MCF 10A (cell line): ENCODE results near the gene RERE. TPM values are rescaled to one million over a fixed set of nuclear protein-coding genes. Genes with fewer than 3 reads are reported as not detected.

ENCODE experiments used
- BruUV-seq: library from RNA; stranded (reverse); fragments of 400-500 nt; replicated peaks from 2 replicates; lab custom pipeline; 2021; lab: Mats Ljungman, UMichigan
- CTCF ChIA-PET: fragments of 300-600 bp; sonication (Branson Sonifier 250); formaldehyde crosslinking; extraction: SDS; loops from one replicate; lab custom pipeline; 2021; ENCODE audit warnings: antibody characterized with exemption, inconsistent platforms; lab: Yijun Ruan, JAX
- POLR2A ChIA-PET: fragments of 300-600, 350-650 bp; sonication (Branson Sonifier 250); formaldehyde crosslinking; extraction: SDS; loops from one replicate; lab custom pipeline; 2020; ENCODE audit warnings: antibody characterized with exemption, inconsistent platforms; lab: Yijun Ruan, JAX
- DNase-seq: peaks from one replicate; pipeline ENCODE4 v3.0.0-alpha.2; 2018; ENCODE audit not compliant: unreplicated experiment
- H3K27ac Mint-ChIP-seq: one replicate; pipeline ENCODE4 v1.8.0; 2022; ENCODE audit warnings: mild to moderate bottlenecking, low read depth, mixed read lengths; ENCODE audit not compliant: unreplicated experiment
- H3K27me3 Mint-ChIP-seq: one replicate; pipeline ENCODE4 v1.8.0; 2022; ENCODE audit warnings: mixed read lengths; ENCODE audit not compliant: insufficient read depth, unreplicated experiment
- H3K36me3 Mint-ChIP-seq: one replicate; pipeline ENCODE4 v1.8.0; 2022; ENCODE audit warnings: mild to moderate bottlenecking, moderate library complexity, mixed read lengths; ENCODE audit not compliant: insufficient read depth, unreplicated experiment
- H3K4me1 Mint-ChIP-seq: one replicate; pipeline ENCODE4 v1.8.0; 2022; ENCODE audit warnings: mixed read lengths; ENCODE audit not compliant: insufficient read depth, unreplicated experiment
- H3K4me3 Mint-ChIP-seq: one replicate; pipeline ENCODE4 v1.8.0; 2022; ENCODE audit warnings: mild to moderate bottlenecking, moderate library complexity, mixed read lengths; ENCODE audit not compliant: unreplicated experiment
- H3K9me3 Mint-ChIP-seq: one replicate; pipeline ENCODE4 v1.8.0; 2022; ENCODE audit warnings: mixed read lengths; ENCODE audit not compliant: unreplicated experiment
- intact Hi-C: fragments of 100-400 bp; cut with micrococcal nuclease; formaldehyde crosslinking; loops from 2 replicates; pipeline ENCODE4 v1.14.1; 2022
- total RNA-seq: library from RNA; stranded (reverse); gene quantifications from 2 replicates; pipeline ENCODE4 v1.2.3, GENCODE V29; 2022
- TF ChIP-seq, protein P1 (sequence below): fragments of 200-600 bp; IDR thresholded peaks from one replicate; pipeline ENCODE4 v1.8.0; 2022; ENCODE audit warnings: antibody characterized with exemption, mild to moderate bottlenecking; ENCODE audit not compliant: unreplicated experiment

Gene RERE
- total RNA-seq, 1 experiment from 2014 or later: 48.4 TPM

DNA sequence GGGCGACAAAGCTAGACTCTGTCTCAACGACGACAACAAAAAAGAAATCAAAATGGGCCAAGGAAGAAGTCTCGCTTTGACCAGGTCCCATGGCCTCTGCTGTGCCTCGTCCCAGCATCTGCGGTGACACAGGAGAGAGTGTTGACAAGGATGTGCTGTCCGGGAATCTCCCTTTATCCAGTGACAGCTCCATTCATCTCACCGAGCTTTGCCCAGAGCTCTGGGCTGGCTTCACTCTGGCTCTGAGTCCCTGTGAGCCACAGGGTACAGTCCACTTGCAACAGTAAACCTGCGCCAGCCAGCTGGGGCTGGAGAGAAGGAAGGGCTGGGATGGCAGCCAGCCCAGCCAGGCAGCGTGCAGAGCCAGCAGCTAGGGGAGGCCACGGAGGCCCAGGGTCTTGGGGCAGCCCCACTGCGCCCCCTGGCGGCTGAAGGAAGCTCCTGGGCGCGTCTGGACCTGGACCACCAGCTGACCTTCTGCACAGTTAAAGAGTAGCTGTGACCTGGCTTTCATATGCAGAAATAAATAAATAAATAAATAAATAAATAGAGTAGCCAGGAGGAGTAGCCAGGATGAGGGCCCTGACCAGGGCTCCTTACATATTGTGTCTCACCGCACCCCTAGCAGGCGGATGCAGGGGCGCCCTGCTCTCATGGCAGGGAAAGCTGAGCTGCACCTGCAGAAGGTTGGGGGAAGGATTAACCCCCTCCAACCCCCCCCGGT lies 31.4 kb upstream of the RERE start:
- H3K9me3 Mint-ChIP-seq: no peaks in the 10 kb centered on the region
- intact Hi-C loops: loop anchor here (1.0 to 2.0 kb wide), 2 partner anchors 116 to 288 kb away; no protein-coding TSS in a partner anchor
- H3K36me3 Mint-ChIP-seq: peaks cover 5% of the 10 kb centered on the region
- H3K4me3 Mint-ChIP-seq: no peak overlapping the region
- H3K4me1 Mint-ChIP-seq: peaks cover 4% of the 10 kb centered on the region
- H3K27me3 Mint-ChIP-seq: peaks cover 4% of the 10 kb centered on the region
- TF ChIP-seq, protein P1, sequence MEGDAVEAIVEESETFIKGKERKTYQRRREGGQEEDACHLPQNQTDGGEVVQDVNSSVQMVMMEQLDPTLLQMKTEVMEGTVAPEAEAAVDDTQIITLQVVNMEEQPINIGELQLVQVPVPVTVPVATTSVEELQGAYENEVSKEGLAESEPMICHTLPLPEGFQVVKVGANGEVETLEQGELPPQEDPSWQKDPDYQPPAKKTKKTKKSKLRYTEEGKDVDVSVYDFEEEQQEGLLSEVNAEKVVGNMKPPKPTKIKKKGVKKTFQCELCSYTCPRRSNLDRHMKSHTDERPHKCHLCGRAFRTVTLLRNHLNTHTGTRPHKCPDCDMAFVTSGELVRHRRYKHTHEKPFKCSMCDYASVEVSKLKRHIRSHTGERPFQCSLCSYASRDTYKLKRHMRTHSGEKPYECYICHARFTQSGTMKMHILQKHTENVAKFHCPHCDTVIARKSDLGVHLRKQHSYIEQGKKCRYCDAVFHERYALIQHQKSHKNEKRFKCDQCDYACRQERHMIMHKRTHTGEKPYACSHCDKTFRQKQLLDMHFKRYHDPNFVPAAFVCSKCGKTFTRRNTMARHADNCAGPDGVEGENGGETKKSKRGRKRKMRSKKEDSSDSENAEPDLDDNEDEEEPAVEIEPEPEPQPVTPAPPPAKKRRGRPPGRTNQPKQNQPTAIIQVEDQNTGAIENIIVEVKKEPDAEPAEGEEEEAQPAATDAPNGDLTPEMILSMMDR: peak; percentile 88
- no TSS peak for BruUV-seq
- POLR2A ChIA-PET: interaction anchor here (0.6 to 2.0 kb wide), 17 partner anchors 8 to 323 kb away, joined by 3 to 21 read pairs (median 4); partner anchors contain the start of gene RERE
- DNase-seq: peak; percentile 95
- CTCF ChIA-PET: interaction anchor here (0.5 to 3.8 kb wide), 45 partner anchors 9 to 692 kb away, joined by 3 to 59 read pairs (median 4); no protein-coding TSS in a partner anchor
- H3K27ac Mint-ChIP-seq: no peak overlapping the region

DNA sequence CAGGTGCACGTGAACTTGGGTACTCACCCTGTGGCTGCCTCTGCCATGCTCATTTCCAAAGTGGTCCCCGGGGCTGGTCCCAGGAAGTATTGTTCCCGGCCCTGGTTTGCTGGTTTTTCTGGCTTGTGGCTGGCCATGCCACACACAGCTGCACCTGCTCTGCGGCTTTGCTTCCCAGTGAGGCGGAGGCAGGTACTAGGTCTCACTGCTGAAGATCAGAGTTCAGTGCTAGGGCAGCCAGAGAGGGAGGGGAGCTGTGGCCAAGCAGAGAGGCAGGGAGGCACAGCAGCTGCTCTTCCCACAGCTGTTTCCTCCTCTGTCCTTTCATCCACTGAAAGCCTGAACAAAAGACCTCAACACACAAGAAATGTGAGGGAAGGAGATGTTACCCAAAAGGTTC lies 30.6 kb upstream of the RERE start:
- ChIA-PET POLR2A (interaction anchor here (0.6 to 2.0 kb wide), 7 partner anchors 10 to 146 kb away, joined by 3 to 21 read pairs (median 6); partner anchors contain the start of gene RERE), CTCF (interaction anchor here (0.6 to 3.8 kb wide), 21 partner anchors 8 to 691 kb away, joined by 3 to 59 read pairs (median 6); no protein-coding TSS in a partner anchor)
- Mint-ChIP-seq H3K36me3 (peaks cover 5% of the 10 kb centered on the region), H3K27ac (no peak overlapping the region), H3K4me1 (peaks cover 4% of the 10 kb centered on the region), H3K27me3 (peaks cover 12% of the 10 kb centered on the region), H3K9me3 (no peaks in the 10 kb centered on the region), H3K4me3 (no peak overlapping the region)
- intact Hi-C loops: loop anchor here (2.0 kb wide), 1 partner anchor 115 kb away; no protein-coding TSS in a partner anchor
- no peak for DNase-seq
- BruUV-seq: no TSS peak
- TF ChIP-seq, protein P1: no peak

DNA sequence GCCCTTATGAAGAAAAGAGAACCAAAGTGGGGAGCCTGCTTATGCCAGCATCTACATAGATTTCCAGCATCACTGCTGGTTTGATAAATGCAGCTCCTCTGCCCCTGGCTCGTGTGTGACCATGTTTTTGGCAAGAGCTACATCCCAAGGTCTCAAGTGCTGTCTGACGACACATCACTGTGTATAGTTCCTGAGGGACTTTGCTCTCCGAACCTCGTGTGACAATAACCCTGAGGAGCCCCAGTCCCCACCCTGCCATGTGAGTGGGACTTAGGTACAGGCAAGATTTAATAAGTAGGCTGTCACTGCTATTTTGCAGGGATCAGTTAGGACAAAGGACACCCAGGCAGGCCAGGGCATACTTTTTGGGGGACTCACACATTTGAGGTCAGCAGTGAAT lies 28.8 kb upstream of the RERE start:
- POLR2A ChIA-PET: no interaction called here
- Mint-ChIP-seq H3K9me3 (no peaks in the 10 kb centered on the region), H3K4me1 (peaks cover 4% of the 10 kb centered on the region), H3K27me3 (peaks cover 12% of the 10 kb centered on the region), H3K27ac (no peak overlapping the region), H3K36me3 (peaks cover 5% of the 10 kb centered on the region), H3K4me3 (no peak overlapping the region)
- no TSS peak for BruUV-seq
- CTCF ChIA-PET: interaction anchor here (0.5 to 1.7 kb wide), 5 partner anchors 11 to 215 kb away, joined by 3 to 7 read pairs (median 5); no protein-coding TSS in a partner anchor
- intact Hi-C loops: no loop called here
- DNase-seq: no peak
- TF ChIP-seq, protein P1: no peak
